Measurements from ENCODE around the gene FAM83E.

The FAM83E gene

GRCh38 chr19:48575931-48576622 lies 38.8 kb downstream of the FAM83E start:
- H3K4me1 Mint-ChIP-seq = no peaks in the 10 kb centered on the region
- H3K4me3 Mint-ChIP-seq = no peak overlapping the region
- H3K36me3 Mint-ChIP-seq = no peaks in the 10 kb centered on the region
- no peaks in the 10 kb centered on the region for H3K9me3 Mint-ChIP-seq
- no peak overlapping the region for H3K27ac Mint-ChIP-seq
- no peaks in the 10 kb centered on the region for H3K27me3 Mint-ChIP-seq
- DNase-seq = no peak
- CTCF ChIA-PET = interaction anchor here (0.9 to 3.7 kb wide), 2 partner anchors 8 to 70 kb away, joined by 3 to 14 read pairs; no protein-coding TSS in a partner anchor

DNA sequence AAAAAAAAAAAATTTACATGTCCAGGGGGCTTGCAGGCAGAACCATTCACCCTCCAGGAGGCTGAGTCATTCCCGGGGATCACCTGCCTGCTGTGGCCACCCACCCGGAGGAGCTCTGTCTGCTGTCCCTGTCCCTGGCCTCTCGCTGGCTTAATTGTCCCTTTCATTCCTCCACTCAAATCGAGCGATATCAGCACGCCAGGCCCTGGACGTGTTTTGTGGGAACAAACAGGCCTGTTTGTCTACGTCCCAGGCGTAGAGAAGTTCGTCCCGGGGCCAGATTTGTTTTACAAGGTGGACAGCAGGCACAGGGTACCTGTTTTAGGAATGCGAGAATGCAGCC lies 41.7 kb downstream of the FAM83E start:
- no peak overlapping the region for H3K27ac Mint-ChIP-seq
- H3K27me3 Mint-ChIP-seq = peaks cover 8% of the 10 kb centered on the region
- CTCF ChIA-PET = interaction anchor here (0.7 to 3.7 kb wide), 3 partner anchors 11 to 36 kb away, joined by 4 to 14 read pairs (median 5); no protein-coding TSS in a partner anchor
- no peaks in the 10 kb centered on the region for H3K9me3 Mint-ChIP-seq
- no peak for DNase-seq
- H3K36me3 Mint-ChIP-seq = no peaks in the 10 kb centered on the region
- no peaks in the 10 kb centered on the region for H3K4me1 Mint-ChIP-seq
- no peak overlapping the region for H3K4me3 Mint-ChIP-seq

DNA sequence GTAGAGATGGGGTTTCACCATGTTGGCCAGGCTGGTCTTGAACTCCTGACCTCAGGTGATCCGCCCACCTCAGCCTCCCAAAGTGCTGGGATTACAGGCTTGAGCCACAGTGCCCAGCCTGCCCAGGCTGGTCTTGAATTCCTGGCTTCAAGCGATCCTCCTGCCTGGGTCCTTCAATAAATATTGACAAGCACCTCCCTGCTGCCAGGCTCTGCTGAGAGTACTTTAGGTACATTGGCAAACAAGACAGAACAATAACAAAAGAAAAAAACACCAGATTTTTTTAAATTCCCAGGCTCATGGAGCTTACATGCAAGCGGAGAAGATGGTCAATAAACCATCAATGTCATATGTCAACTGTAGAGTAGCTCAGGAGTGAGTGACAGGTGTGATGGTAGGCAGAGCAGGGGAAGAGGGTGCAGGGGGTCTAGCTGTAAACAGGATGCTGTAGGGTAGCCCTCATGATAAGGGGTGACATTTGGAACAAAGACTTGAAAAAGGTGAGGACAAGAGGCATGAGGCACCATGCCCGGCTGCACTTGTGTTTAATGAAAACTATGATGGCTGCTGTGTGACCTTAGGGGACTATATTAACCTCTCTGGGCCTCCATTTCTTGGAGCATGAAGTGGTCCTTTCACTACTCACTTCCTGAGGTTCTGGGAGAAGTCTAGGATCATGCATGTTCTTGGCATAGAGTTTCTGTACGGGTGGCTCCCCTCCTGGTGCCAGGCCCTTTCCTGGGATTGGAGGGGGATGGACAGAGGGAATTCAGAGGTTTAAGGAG lies 43.3 kb downstream of the FAM83E start:
- Mint-ChIP-seq H3K36me3 (no peaks in the 10 kb centered on the region), H3K4me1 (no peaks in the 10 kb centered on the region), H3K9me3 (no peaks in the 10 kb centered on the region), H3K27ac (no peak overlapping the region), H3K4me3 (no peak overlapping the region), H3K27me3 (peaks cover 21% of the 10 kb centered on the region)
- no peak for DNase-seq
- CTCF ChIA-PET = no interaction called here

DNA sequence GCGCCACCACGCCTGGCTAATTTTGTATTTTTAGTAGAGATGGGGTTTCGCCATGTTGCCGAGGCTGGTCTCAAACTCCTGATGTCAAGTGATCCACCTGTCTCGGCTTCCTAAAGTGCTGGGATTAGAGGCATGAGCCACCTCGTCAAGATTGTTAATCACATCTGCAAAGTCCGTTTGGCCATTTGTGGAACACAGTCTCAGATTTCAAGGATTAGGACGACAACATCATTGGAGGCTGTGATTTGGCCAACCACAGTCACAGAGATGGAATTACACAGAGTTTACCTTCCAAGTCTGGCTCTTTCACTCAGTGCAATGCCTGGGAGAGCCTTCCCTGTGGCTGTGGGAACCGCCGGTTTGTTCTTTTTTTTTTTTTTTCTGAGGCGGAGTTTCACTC lies 45.1 kb downstream of the FAM83E start:
- H3K27me3 Mint-ChIP-seq = peaks cover 22% of the 10 kb centered on the region
- no peak overlapping the region for H3K4me3 Mint-ChIP-seq
- H3K27ac Mint-ChIP-seq = no peak overlapping the region
- no peak for DNase-seq
- CTCF ChIA-PET = no interaction called here
- H3K36me3 Mint-ChIP-seq = no peaks in the 10 kb centered on the region
- no peaks in the 10 kb centered on the region for H3K9me3 Mint-ChIP-seq
- no peaks in the 10 kb centered on the region for H3K4me1 Mint-ChIP-seq

- H3K36me3 Mint-ChIP-seq = no peaks in the 10 kb centered on the region
- no peak for DNase-seq
- peaks cover 22% of the 10 kb centered on the region for H3K27me3 Mint-ChIP-seq
- no peaks in the 10 kb centered on the region for H3K4me1 Mint-ChIP-seq
- CTCF ChIA-PET = interaction anchor here (1.1 to 1.8 kb wide), 2 partner anchors 11 to 16 kb away, joined by 4 to 8 read pairs; no protein-coding TSS in a partner anchor
- no peak overlapping the region for H3K4me3 Mint-ChIP-seq
- no peak overlapping the region for H3K27ac Mint-ChIP-seq
- H3K9me3 Mint-ChIP-seq = no peaks in the 10 kb centered on the region
These were observed 46.5 kb downstream of the FAM83E start for GRCh38 chr19:48568345-48568886.

DNA sequence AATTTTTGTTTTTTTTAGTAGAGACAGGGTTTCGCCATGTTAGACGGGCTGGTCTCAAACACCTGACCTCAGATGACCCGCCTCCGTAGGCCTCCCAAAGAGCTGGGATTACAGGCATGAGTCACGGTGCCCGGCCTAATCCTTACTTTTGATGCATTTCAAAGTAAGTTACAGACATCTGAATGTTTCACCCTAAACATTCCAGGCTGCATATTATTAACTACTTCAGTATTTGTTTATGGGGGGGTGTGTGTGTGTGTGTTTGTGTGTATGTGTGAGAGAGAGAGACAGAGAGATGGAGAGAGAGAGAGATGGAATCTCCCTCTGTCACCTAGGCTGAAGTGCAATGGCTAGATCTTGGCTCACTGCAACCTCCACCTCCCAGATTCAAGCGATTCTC lies 49.8 kb downstream of the FAM83E start:
- Mint-ChIP-seq H3K27ac (no peak overlapping the region), H3K4me1 (no peaks in the 10 kb centered on the region), H3K27me3 (peaks cover 25% of the 10 kb centered on the region), H3K4me3 (no peak overlapping the region), H3K36me3 (no peaks in the 10 kb centered on the region), H3K9me3 (no peaks in the 10 kb centered on the region)
- CTCF ChIA-PET = no interaction called here
- no peak for DNase-seq
